GM12878 (cell line): Measurements from ENCODE around the gene CUTA. TPM values are rescaled to one million over a fixed set of nuclear protein-coding genes. Genes with fewer than 3 reads are reported as not detected.

Experiments
- ATAC-seq: fragments of 200-7000 bp; cut with Tn5 transposase; 3 replicates; pipeline ENCODE4 v1.9.1; 2020; ENCODE audit warnings: mild to moderate bottlenecking, moderate library complexity
- BruUV-seq: library from RNA; stranded (reverse); fragments of 400-500 nt; replicated peaks from 2 replicates; lab custom pipeline; 2021; lab: Mats Ljungman, UMichigan
- CTCF ChIA-PET: fragments of 300-600 bp; sonication (Branson Sonifier 250); formaldehyde crosslinking; extraction: SDS; loops from one replicate; lab custom pipeline; 2021; ENCODE audit warnings: inconsistent platforms; lab: Yijun Ruan, JAX
- POLR2A ChIA-PET: fragments of 350-600 bp; formaldehyde crosslinking; extraction: SDS; loops from one replicate; lab custom pipeline; 2021; ENCODE audit warnings: inconsistent platforms; lab: Charles Lee
- RAD21 ChIA-PET: fragments of 300-600 bp; sonication (Branson Sonifier 250); formaldehyde crosslinking; loops from one replicate; lab custom pipeline; 2023; ENCODE audit warnings: antibody characterized with exemption; ENCODE audit not compliant: unreplicated experiment; lab: Charles Lee
- SMC1A ChIA-PET: fragments of 300-600 bp; sonication (Branson Sonifier 250); formaldehyde crosslinking; loops from one replicate; lab custom pipeline; 2023; ENCODE audit not compliant: unreplicated experiment, uncharacterized antibody; lab: Charles Lee
- DNase-seq: peaks from one replicate; pipeline ENCODE4 v3.0.0-alpha.2; 2011; ENCODE audit warnings: low read depth, low spot score
- FAIRE-seq: peaks from 3 replicates; lab custom pipeline; 2011; peaks lifted over from hg19 to GRCh38; lab: Jason Lieb, UNC
- H2AFZ ChIP-seq: 2 replicates; pipeline ENCODE4 v1.6.0; 2011; ENCODE audit warnings: low read depth, low read length, control low read depth; ENCODE audit not compliant: control insufficient read depth
- H3K27ac ChIP-seq: 2 replicates; pipeline ENCODE4 v1.5.1; 2011; ENCODE audit warnings: control low read depth; ENCODE audit not compliant: control insufficient read depth, insufficient read depth
- H3K27me3 ChIP-seq, 2 experiments: replicated peaks in 1 of 2; 2 replicates each; pipeline versions ENCODE4 v1.6.0 to v1.6.1; 2011; ENCODE audit warnings: low read length in 1 of 2; ENCODE audit not compliant: control insufficient read depth in 2 of 2, insufficient read depth in 2 of 2
- H3K36me3 ChIP-seq, 2 experiments: 2 replicates each; pipeline ENCODE4 v1.5.1; 2011; ENCODE audit warnings: low read length in 1 of 2; ENCODE audit not compliant: control insufficient read depth in 2 of 2, insufficient read depth in 2 of 2
- H3K4me1 ChIP-seq: 2 replicates; pipeline ENCODE4 v1.6.1; 2011; ENCODE audit warnings: mild to moderate bottlenecking, low read length, moderate library complexity, mixed read lengths; ENCODE audit not compliant: control insufficient read depth, insufficient read depth
- H3K4me2 ChIP-seq: 2 replicates; pipeline ENCODE4 v1.6.0; 2011; ENCODE audit warnings: control low read depth; ENCODE audit not compliant: control insufficient read depth, insufficient read depth
- H3K4me3 ChIP-seq: fragments of 200-600 bp; sonication (generic); 2 replicates; pipeline ENCODE4 v1.5.1; 2016
- H3K79me2 ChIP-seq: 2 replicates; pipeline ENCODE4 v1.6.0; 2011; ENCODE audit warnings: low read length; ENCODE audit not compliant: control insufficient read depth, insufficient read depth
- H3K9ac ChIP-seq: 2 replicates; pipeline ENCODE4 v1.8.0; 2011; ENCODE audit warnings: low read length, control low read depth, mixed read lengths; ENCODE audit not compliant: control insufficient read depth, insufficient read depth
- H3K9me3 ChIP-seq: replicated peaks from 3 replicates; pipeline ENCODE4 v1.5.1; 2011; ENCODE audit warnings: mild to moderate bottlenecking, low read length; ENCODE audit not compliant: control insufficient read depth, insufficient read depth
- H4K20me1 ChIP-seq: 2 replicates; pipeline ENCODE4 v1.6.0; 2011; ENCODE audit not compliant: control insufficient read depth, insufficient read depth
- GABPA ChIP-seq: IDR thresholded peaks from 2 replicates; pipeline ENCODE4 v1.6.1; 2014; ENCODE audit warnings: antibody characterized with exemption, low read depth, mild to moderate bottlenecking, inconsistent platforms
- MTA3 ChIP-seq: IDR thresholded peaks from 2 replicates; pipeline ENCODE4 v1.6.1; 2012; ENCODE audit warnings: low read length, inconsistent platforms, borderline replicate concordance
- PML ChIP-seq: IDR thresholded peaks from 2 replicates; pipeline ENCODE4 v1.6.1; 2012; ENCODE audit warnings: low read length, inconsistent platforms
- RFX5 ChIP-seq: IDR thresholded peaks from 2 replicates; pipeline ENCODE4 v1.6.1; 2011; ENCODE audit warnings: low read depth, low read length, improper control_type of control experiment
- TCF3 ChIP-seq: IDR thresholded peaks from 2 replicates; pipeline ENCODE4 v1.6.1; 2012; ENCODE audit warnings: low read depth, mild to moderate bottlenecking, low read length, borderline replicate concordance; ENCODE audit not compliant: insufficient read depth
- WGBS: methylation state at CpG from one replicate; pipeline ENCODE4 v1.1.6; 2016; ENCODE audit warnings: low lambda C conversion rate; ENCODE audit not compliant: insufficient replicate concordance, insufficient coverage; ENCODE audit errors: missing lambda C conversion rate; 5-methylcytosine and 5-hydroxymethylcytosine counted together
- in situ Hi-C: fragments of 300-500 bp; cut with MboI; formaldehyde crosslinking; loops from 9 replicates; pipeline ENCODE4 v1.14.3; 2018; ENCODE audit warnings: mixed read lengths
- intact Hi-C: fragments of 100-400 bp; cut with micrococcal nuclease; formaldehyde crosslinking; loops from one replicate; pipeline ENCODE4 v1.14.2; 2022; ENCODE audit not compliant: unreplicated experiment
- polyA plus RNA-seq, 11 experiments: library from polyadenylated mRNA; depleted of rRNA in 4 of 11; unstranded in 6 of 11; stranded (reverse) in 5 of 11; fragments of >200 nt; fragmentation: Nextera tagmentation in 4 of 11; fragmentation: Illumina TruSeq in 1 of 11; extraction: Ambion mirVana in 4 of 11; extraction: Trizol in 1 of 11; gene quantifications; 1 replicate in 1 of 11; 2 replicates in 10 of 11; pipeline versions ENCODE4 v1.2.1 to v1.2.3, GENCODE V29; 2011 to 2016; ENCODE audit warnings: inconsistent platforms in 2 of 11, missing spikeins in 2 of 11, low read depth in 1 of 11
- total RNA-seq, 4 experiments: library from RNA; depleted of rRNA in 3 of 4; stranded (reverse); fragments of >200 nt in 3 of 4; fragmentation: Illumina TruSeq in 1 of 4; extraction: Trizol in 1 of 4; gene quantifications; 2 replicates each; pipeline versions ENCODE4 v1.2.1 to v1.2.3, GENCODE V29; 2013 to 2021
- TF ChIP-seq, protein P1 (sequence below): fragments of 450-650 bp; IDR thresholded peaks from 2 replicates; pipeline ENCODE4 v1.6.1; 2018; ENCODE audit warnings: borderline replicate concordance, mild to moderate bottlenecking; ENCODE audit not compliant: partially characterized antibody

Gene CUTA
- total and polyA plus RNA-seq, 10 of the 15 experiments (the other 5 are each of a cell fraction or from before 2014, with no cell fraction given) = 102 to 293 (median 189) TPM

DNA sequence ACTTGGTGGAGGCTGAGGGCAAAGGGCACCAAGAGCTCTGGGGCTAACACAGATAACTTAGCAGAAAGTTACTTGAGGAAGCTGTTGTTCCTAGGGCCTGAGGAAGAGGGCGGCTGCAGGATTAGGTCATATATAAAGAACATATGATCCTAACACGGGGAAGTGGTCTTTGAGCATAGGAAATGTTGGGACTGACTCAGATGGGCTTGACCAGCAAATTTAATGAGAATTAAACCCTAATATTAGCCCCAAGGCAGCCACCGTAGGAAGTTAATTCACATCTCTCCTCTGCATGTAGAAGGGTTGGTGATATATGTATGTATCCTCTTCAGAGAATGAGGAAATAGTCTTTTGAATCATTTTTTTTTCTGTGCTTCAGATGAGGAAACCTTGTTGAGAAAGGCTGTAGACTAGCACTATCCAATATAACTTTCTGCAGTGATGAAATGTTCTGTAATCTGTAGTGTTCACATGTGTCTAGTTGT lies 27.3 kb upstream of the CUTA start:
- ATAC-seq (no peak), FAIRE-seq (no peak), DNase-seq (no peak)
- ChIA-PET SMC1A (no interaction called here), RAD21 (no interaction called here), POLR2A (interaction anchor here (1.3 kb wide), 1 partner anchor 15 kb away, joined by 3 read pairs; no protein-coding TSS in a partner anchor), CTCF (interaction anchor here (0.7 kb wide), 1 partner anchor 10 kb away, joined by 4 read pairs; the partner anchor contains the start of gene ZBTB9)
- no peak overlapping the region for H3K4me2 ChIP-seq
- no peak overlapping the region for H3K4me3 ChIP-seq
- no peak overlapping the region for H2AFZ ChIP-seq
- no TSS peak for BruUV-seq
- H4K20me1 ChIP-seq = no peaks in the 10 kb centered on the region; the same call in 1 of the 2 replicates
- WGBS = 42% methylated on average over 3 of the region's 3 CpGs
- TF ChIP-seq, protein P1, sequence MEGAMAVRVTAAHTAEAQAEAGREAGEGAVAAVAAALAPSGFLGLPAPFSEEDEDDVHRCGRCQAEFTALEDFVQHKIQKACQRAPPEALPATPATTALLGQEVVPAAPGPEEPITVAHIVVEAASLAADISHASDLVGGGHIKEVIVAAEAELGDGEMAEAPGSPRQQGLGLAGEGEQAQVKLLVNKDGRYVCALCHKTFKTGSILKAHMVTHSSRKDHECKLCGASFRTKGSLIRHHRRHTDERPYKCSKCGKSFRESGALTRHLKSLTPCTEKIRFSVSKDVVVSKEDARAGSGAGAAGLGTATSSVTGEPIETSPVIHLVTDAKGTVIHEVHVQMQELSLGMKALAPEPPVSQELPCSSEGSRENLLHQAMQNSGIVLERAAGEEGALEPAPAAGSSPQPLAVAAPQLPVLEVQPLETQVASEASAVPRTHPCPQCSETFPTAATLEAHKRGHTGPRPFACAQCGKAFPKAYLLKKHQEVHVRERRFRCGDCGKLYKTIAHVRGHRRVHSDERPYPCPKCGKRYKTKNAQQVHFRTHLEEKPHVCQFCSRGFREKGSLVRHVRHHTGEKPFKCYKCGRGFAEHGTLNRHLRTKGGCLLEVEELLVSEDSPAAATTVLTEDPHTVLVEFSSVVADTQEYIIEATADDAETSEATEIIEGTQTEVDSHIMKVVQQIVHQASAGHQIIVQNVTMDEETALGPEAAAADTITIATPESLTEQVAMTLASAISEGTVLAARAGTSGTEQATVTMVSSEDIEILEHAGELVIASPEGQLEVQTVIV = no peak
- TF ChIP-seq GABPA (no peak), PML (no peak), MTA3 (no peak), TCF3 (no peak), RFX5 (no peak)
- H3K9ac ChIP-seq = no peak overlapping the region
- peaks cover 2 to 9% of the 10 kb centered on the region in 2 experiments; a peak in 3 of 4 replicates for H3K36me3 ChIP-seq
- H3K4me1 ChIP-seq = no peaks in the 10 kb centered on the region
- no peak overlapping the region for H3K27ac ChIP-seq
- H3K79me2 ChIP-seq = no peaks in the 10 kb centered on the region
- no peaks in the 10 kb centered on the region for H3K27me3 ChIP-seq
- in situ Hi-C loops = no loop called here
- intact Hi-C loops = no loop called here
- no peaks in the 10 kb centered on the region for H3K9me3 ChIP-seq
